Activated CD8-positive, alpha-beta T cell treated with anti-CD3 and anti-CD28 coated beads, Interleukin-2, amount 10 ng/mL, durations not matched to agents 7 days and 5 days (primary cell): Measurements from ENCODE around the gene CACNA1B. TPM values are rescaled to one million over a fixed set of nuclear protein-coding genes. Genes with fewer than 3 reads are reported as not detected.
"Not testable (repeated sequence)": the region's sequence is repeated elsewhere in the genome, so short reads cannot be mapped to it uniquely, and the experiment has no call there.

Experiments
- ATAC-seq: fragments of 150-1000 bp; cut with Tn5 transposase; one replicate; pipeline ENCODE4 v1.10.0; 2021; ENCODE audit warnings: moderate library complexity
- CTCF ChIA-PET: fragments of 350-600 bp; sonication (Branson Sonifier 250); formaldehyde crosslinking; loops from one replicate; lab custom pipeline; 2021; ENCODE audit warnings: antibody characterized with exemption; lab: Charles Lee
- POLR2A ChIA-PET: fragments of 350-600 bp; sonication (Branson Sonifier 250); formaldehyde crosslinking; loops from one replicate; lab custom pipeline; 2021; ENCODE audit warnings: antibody characterized with exemption; lab: Charles Lee
- DNase-seq: peaks from one replicate; pipeline ENCODE4 v3.0.0-alpha.2; 2020
- H3K27ac Mint-ChIP-seq: one replicate; pipeline ENCODE4 v1.8.0; 2021; ENCODE audit warnings: mild to moderate bottlenecking, mixed read lengths
- H3K27me3 Mint-ChIP-seq: one replicate; pipeline ENCODE4 v1.8.0; 2021; ENCODE audit warnings: low read depth, mixed read lengths
- H3K36me3 Mint-ChIP-seq: one replicate; pipeline ENCODE4 v1.8.0; 2021; ENCODE audit warnings: low read depth, mixed read lengths
- H3K4me1 Mint-ChIP-seq: one replicate; pipeline ENCODE4 v1.8.0; 2021; ENCODE audit warnings: low read depth, mixed read lengths
- H3K4me3 Mint-ChIP-seq: one replicate; pipeline ENCODE4 v1.8.0; 2021; ENCODE audit warnings: mild to moderate bottlenecking, mixed read lengths
- H3K9me3 Mint-ChIP-seq: one replicate; pipeline ENCODE4 v1.8.0; 2022; ENCODE audit warnings: mixed read lengths; ENCODE audit not compliant: insufficient read depth
- total RNA-seq, 2 experiments: library from RNA; stranded (reverse); gene quantifications; one replicate each; pipeline ENCODE4 v1.2.3, GENCODE V29; 2021

Gene CACNA1B
- total RNA-seq, 2 experiments from 2014 or later = not detected

- no peak for ATAC-seq
- H3K27ac Mint-ChIP-seq = no peak overlapping the region
- peaks cover 7% of the 10 kb centered on the region for H3K27me3 Mint-ChIP-seq
- no peaks in the 10 kb centered on the region for H3K36me3 Mint-ChIP-seq
- no peak overlapping the region for H3K4me3 Mint-ChIP-seq
- ChIA-PET POLR2A (no interaction called here), CTCF (no interaction called here)
- H3K4me1 Mint-ChIP-seq = no peaks in the 10 kb centered on the region
- H3K9me3 Mint-ChIP-seq = no peaks in the 10 kb centered on the region
- DNase-seq = no peak
Measured at GRCh38 chr9:138077898-138078540, 200.4 kb downstream of the CACNA1B start.

GRCh38 chr9:138078846-138079245 is 201.3 kb downstream of the CACNA1B start:
- DNase-seq (no peak), ATAC-seq (no peak)
- CTCF ChIA-PET = no interaction called here
- H3K4me1 Mint-ChIP-seq = no peaks in the 10 kb centered on the region
- no peak overlapping the region for H3K4me3 Mint-ChIP-seq
- H3K9me3 Mint-ChIP-seq = no peaks in the 10 kb centered on the region
- POLR2A ChIA-PET = no interaction called here
- H3K27ac Mint-ChIP-seq = no peak overlapping the region
- H3K27me3 Mint-ChIP-seq = peaks cover 7% of the 10 kb centered on the region
- H3K36me3 Mint-ChIP-seq = no peaks in the 10 kb centered on the region

- ATAC-seq (no peak), DNase-seq (no peak)
- Mint-ChIP-seq H3K9me3 (peaks cover 12% of the 10 kb centered on the region), H3K27ac (no peak overlapping the region), H3K27me3 (peaks cover 7% of the 10 kb centered on the region), H3K4me3 (no peak overlapping the region), H3K4me1 (no peaks in the 10 kb centered on the region), H3K36me3 (no peaks in the 10 kb centered on the region)
- POLR2A ChIA-PET = no interaction called here
- CTCF ChIA-PET = no interaction called here
Measured at GRCh38 chr9:138080979-138081378, 203.4 kb downstream of the CACNA1B start.

GRCh38 chr9:138082918-138083636 is 205.5 kb downstream of the CACNA1B start:
- DNase-seq = no peak
- Mint-ChIP-seq H3K9me3 (peaks cover 12% of the 10 kb centered on the region), H3K27ac (no peak overlapping the region), H3K4me1 (no peaks in the 10 kb centered on the region), H3K27me3 (peaks cover 7% of the 10 kb centered on the region), H3K4me3 (no peak overlapping the region), H3K36me3 (no peaks in the 10 kb centered on the region)
- CTCF ChIA-PET = no interaction called here
- POLR2A ChIA-PET = no interaction called here
- no peak for ATAC-seq

GRCh38 chr9:138083873-138084272 is 206.3 kb downstream of the CACNA1B start:
- H3K4me1 Mint-ChIP-seq = no peaks in the 10 kb centered on the region
- POLR2A ChIA-PET = no interaction called here
- ATAC-seq = no peak
- H3K27ac Mint-ChIP-seq = no peak overlapping the region
- no peak overlapping the region for H3K4me3 Mint-ChIP-seq
- H3K27me3 Mint-ChIP-seq = peaks cover 9% of the 10 kb centered on the region
- no peak for DNase-seq
- peaks cover 12% of the 10 kb centered on the region for H3K9me3 Mint-ChIP-seq
- CTCF ChIA-PET = no interaction called here
- H3K36me3 Mint-ChIP-seq = no peaks in the 10 kb centered on the region

- Mint-ChIP-seq H3K4me3 (no peak overlapping the region), H3K9me3 (peaks cover 12% of the 10 kb centered on the region), H3K36me3 (no peaks in the 10 kb centered on the region), H3K27me3 (peaks cover 13% of the 10 kb centered on the region), H3K27ac (no peak overlapping the region), H3K4me1 (no peaks in the 10 kb centered on the region)
- no peak for ATAC-seq
- POLR2A ChIA-PET = no interaction called here
- no peak for DNase-seq
- CTCF ChIA-PET = no interaction called here
Measured at GRCh38 chr9:138085568-138085967, 208.0 kb downstream of the CACNA1B start.

- ATAC-seq, DNase-seq, CTCF ChIA-PET, H3K4me3 Mint-ChIP-seq, H3K9me3 Mint-ChIP-seq, H3K4me1 Mint-ChIP-seq, H3K36me3 Mint-ChIP-seq, POLR2A ChIA-PET, H3K27ac Mint-ChIP-seq: not testable (repeated sequence)
- H3K27me3 Mint-ChIP-seq = peaks cover 12% of the 10 kb centered on the region
Measured at GRCh38 chr9:138092057-138092456, 214.5 kb downstream of the CACNA1B start.

- no peaks in the 10 kb centered on the region for H3K36me3 Mint-ChIP-seq
- H3K9me3 Mint-ChIP-seq = no peaks in the 10 kb centered on the region
- H3K4me3 Mint-ChIP-seq = no peak overlapping the region
- CTCF ChIA-PET = no interaction called here
- POLR2A ChIA-PET = no interaction called here
- no peak for ATAC-seq
- DNase-seq = no peak
- H3K4me1 Mint-ChIP-seq = no peaks in the 10 kb centered on the region
- H3K27me3 Mint-ChIP-seq = peaks cover 10% of the 10 kb centered on the region
- no peak overlapping the region for H3K27ac Mint-ChIP-seq
Measured at GRCh38 chr9:138094028-138094427, 216.4 kb downstream of the CACNA1B start.

- Mint-ChIP-seq H3K36me3 (no peaks in the 10 kb centered on the region), H3K9me3 (no peaks in the 10 kb centered on the region), H3K27ac (no peak overlapping the region), H3K4me3 (no peak overlapping the region), H3K4me1 (no peaks in the 10 kb centered on the region), H3K27me3 (peaks cover 2% of the 10 kb centered on the region)
- POLR2A ChIA-PET = no interaction called here
- CTCF ChIA-PET = no interaction called here
- ATAC-seq = no peak
- DNase-seq = no peak
Measured at GRCh38 chr9:138095813-138096518, 218.4 kb downstream of the CACNA1B start.

- Mint-ChIP-seq H3K27me3 (no peaks in the 10 kb centered on the region), H3K4me3 (no peak overlapping the region), H3K36me3 (no peaks in the 10 kb centered on the region), H3K4me1 (no peaks in the 10 kb centered on the region), H3K9me3 (no peaks in the 10 kb centered on the region), H3K27ac (no peak overlapping the region)
- no peak for DNase-seq
- ChIA-PET POLR2A (no interaction called here), CTCF (no interaction called here)
- no peak for ATAC-seq
Measured at GRCh38 chr9:138096519-138096845, 218.9 kb downstream of the CACNA1B start.

GRCh38 chr9:138097501-138097991 is 220.0 kb downstream of the CACNA1B start:
- POLR2A ChIA-PET = no interaction called here
- CTCF ChIA-PET = no interaction called here
- ATAC-seq = no peak

More at GRCh38 chr9:138097501-138097991, 220.0 kb downstream of the CACNA1B start:
- no peaks in the 10 kb centered on the region for H3K4me1 Mint-ChIP-seq
- no peak overlapping the region for H3K4me3 Mint-ChIP-seq
- no peaks in the 10 kb centered on the region for H3K9me3 Mint-ChIP-seq
- DNase-seq = no peak
- no peaks in the 10 kb centered on the region for H3K36me3 Mint-ChIP-seq
- no peaks in the 10 kb centered on the region for H3K27me3 Mint-ChIP-seq
- no peak overlapping the region for H3K27ac Mint-ChIP-seq
